ENCODE measurements around the gene KLHDC8A. TPM values are rescaled to one million over a fixed set of nuclear protein-coding genes. Genes with fewer than 3 reads are reported as not detected.

Gene KLHDC8A
- total RNA-seq, 4 donors from 2014 or later: not detected

GRCh38 chr1:205335692-205336091, 21.0 kb downstream of the KLHDC8A start:
- peak in 1 of 3 donors; percentile 51 for TF ChIP-seq CTCF (IDR thresholded peaks at IDR 0.05)
- ATAC-seq (ENCODE audit: low FRiP score): peak; percentile 68
- DNase-seq (ENCODE audit: low spot score): peak; percentile 58

- DNase-seq (ENCODE audit: low spot score) (no peak), ATAC-seq (ENCODE audit: low FRiP score) (no peak)
- TF ChIP-seq CTCF (IDR thresholded peaks at IDR 0.05): no peak
Measured at GRCh38 chr1:205332015-205332791, 24.5 kb downstream of the KLHDC8A start.

GRCh38 chr1:205330150-205330549, 26.6 kb downstream of the KLHDC8A start:
- DNase-seq (ENCODE audit: low spot score): no peak
- ATAC-seq (ENCODE audit: low FRiP score): no peak
- TF ChIP-seq CTCF (IDR thresholded peaks at IDR 0.05): no peak

GRCh38 chr1:205329719-205330118, 27.0 kb downstream of the KLHDC8A start:
- DNase-seq (ENCODE audit: low spot score) (no peak), ATAC-seq (ENCODE audit: low FRiP score) (no peak)
- no peak for TF ChIP-seq CTCF (IDR thresholded peaks at IDR 0.05)

GRCh38 chr1:205328476-205328875, 28.2 kb downstream of the KLHDC8A start:
- no peak for TF ChIP-seq CTCF (IDR thresholded peaks at IDR 0.05)
- ATAC-seq (ENCODE audit: low FRiP score) (no peak), DNase-seq (ENCODE audit: low spot score) (no peak)

- TF ChIP-seq CTCF (IDR thresholded peaks at IDR 0.05): no peak
- DNase-seq (ENCODE audit: low spot score) (no peak), ATAC-seq (ENCODE audit: low FRiP score) (no peak)
Measured at GRCh38 chr1:205326812-205327466, 29.8 kb downstream of the KLHDC8A start.

All from omental fat pad (tissue), 4 donors.